ENCODE data around the gene KCNJ5. TPM values are rescaled to one million over a fixed set of nuclear protein-coding genes. Genes with fewer than 3 reads are reported as not detected.

The KCNJ5 gene
- total RNA-seq, 1 donor from 2014 or later: not detected

GRCh38 chr11:128845334-128845780 lies 45.8 kb upstream of the KCNJ5 start:
- Histone ChIP-seq H3K9me3 (ENCODE audit: low read depth) (no peaks in the 10 kb centered on the region), H3K9ac (no peak overlapping the region), H3K4me2 (no peak overlapping the region), H3K4me3 (no peak overlapping the region), H3K27ac (no peak overlapping the region), H3K4me1 (no peaks in the 10 kb centered on the region), H3K36me3 (no peaks in the 10 kb centered on the region), H3K79me2 (ENCODE audit: low read depth) (no peaks in the 10 kb centered on the region), H2AFZ (replicated peaks) (no peak overlapping the region), H3K27me3 (no peaks in the 10 kb centered on the region), H4K20me1 (ENCODE audit: low read depth) (no peaks in the 10 kb centered on the region), H3F3A (ENCODE audit: low read depth) (no peaks in the 10 kb centered on the region)
- no peaks in the 10 kb centered on the region for H3K36me3 Mint-ChIP-seq
- no peak overlapping the region for H3K4me3 Mint-ChIP-seq
- H3K9me3 Mint-ChIP-seq: peaks cover under 1% of the 10 kb centered on the region
- peaks cover 4% of the 10 kb centered on the region for H3K27me3 Mint-ChIP-seq (ENCODE audit: insufficient read depth, low read depth)
- TF ChIP-seq CTCF (IDR thresholded peaks at IDR 0.05) (no peak), EZH2 (IDR thresholded peaks at IDR 0.05) (no peak), EZH2phosphoT487 (IDR thresholded peaks at IDR 0.05) (no peak)
- no peak overlapping the region for H3K27ac Mint-ChIP-seq
- DNase-seq (ENCODE audit: low spot score): no peak
- H3K4me1 Mint-ChIP-seq: no peaks in the 10 kb centered on the region

GRCh38 chr11:128846985-128847384 lies 44.2 kb upstream of the KCNJ5 start:
- no peak for TF ChIP-seq EZH2phosphoT487 (IDR thresholded peaks at IDR 0.05)
- no peak for TF ChIP-seq CTCF (IDR thresholded peaks at IDR 0.05)
- no peak for TF ChIP-seq EZH2 (IDR thresholded peaks at IDR 0.05)
- H3K79me2 ChIP-seq (ENCODE audit: low read depth): no peaks in the 10 kb centered on the region
- H4K20me1 ChIP-seq (ENCODE audit: low read depth): no peaks in the 10 kb centered on the region
- no peak overlapping the region for H3K9ac ChIP-seq
- no peak overlapping the region for H3K4me3 Mint-ChIP-seq
- H3K9me3 Mint-ChIP-seq: no peaks in the 10 kb centered on the region
- H3K27ac Mint-ChIP-seq: no peak overlapping the region
- no peaks in the 10 kb centered on the region for H3K4me1 ChIP-seq
- H3K27me3 Mint-ChIP-seq (ENCODE audit: insufficient read depth, low read depth): peaks cover 4% of the 10 kb centered on the region
- no peak overlapping the region for H3K4me3 ChIP-seq
- H3K4me2 ChIP-seq: no peak overlapping the region
- H3K36me3 Mint-ChIP-seq: no peaks in the 10 kb centered on the region
- no peaks in the 10 kb centered on the region for H3F3A ChIP-seq (ENCODE audit: low read depth)
- no peaks in the 10 kb centered on the region for H3K36me3 ChIP-seq
- H3K4me1 Mint-ChIP-seq: no peaks in the 10 kb centered on the region
- no peak overlapping the region for H3K27ac ChIP-seq
- no peaks in the 10 kb centered on the region for H3K27me3 ChIP-seq
- H2AFZ ChIP-seq (replicated peaks): no peak overlapping the region
- no peaks in the 10 kb centered on the region for H3K9me3 ChIP-seq (ENCODE audit: low read depth)
- DNase-seq (ENCODE audit: low spot score): no peak

GRCh38 chr11:128848815-128849455 lies 42.2 kb upstream of the KCNJ5 start:
- Histone ChIP-seq H4K20me1 (ENCODE audit: low read depth) (no peaks in the 10 kb centered on the region), H3F3A (ENCODE audit: low read depth) (no peaks in the 10 kb centered on the region), H3K79me2 (ENCODE audit: low read depth) (no peaks in the 10 kb centered on the region), H2AFZ (replicated peaks) (peak overlapping the region; percentile 15), H3K4me3 (no peak overlapping the region), H3K36me3 (no peaks in the 10 kb centered on the region), H3K4me1 (no peaks in the 10 kb centered on the region), H3K9ac (no peak overlapping the region), H3K9me3 (ENCODE audit: low read depth) (no peaks in the 10 kb centered on the region), H3K27me3 (no peaks in the 10 kb centered on the region), H3K27ac (no peak overlapping the region), H3K4me2 (no peak overlapping the region)
- peak; percentile 88 for DNase-seq (ENCODE audit: low spot score)
- H3K9me3 Mint-ChIP-seq: no peaks in the 10 kb centered on the region
- H3K27me3 Mint-ChIP-seq (ENCODE audit: insufficient read depth, low read depth): peaks cover 5% of the 10 kb centered on the region
- H3K36me3 Mint-ChIP-seq: no peaks in the 10 kb centered on the region
- H3K4me3 Mint-ChIP-seq: no peak overlapping the region
- no peak overlapping the region for H3K27ac Mint-ChIP-seq
- peak; percentile 97 for TF ChIP-seq CTCF (IDR thresholded peaks at IDR 0.05)
- TF ChIP-seq EZH2phosphoT487 (IDR thresholded peaks at IDR 0.05): no peak
- no peak for TF ChIP-seq EZH2 (IDR thresholded peaks at IDR 0.05)
- H3K4me1 Mint-ChIP-seq: no peaks in the 10 kb centered on the region
